Naive B cell (primary cell): ENCODE data around the gene TRMT11. TPM values are rescaled to one million over a fixed set of nuclear protein-coding genes. Genes with fewer than 3 reads are reported as not detected.
"Not testable (repeated sequence)": the region's sequence is repeated elsewhere in the genome, so short reads cannot be mapped to it uniquely, and the experiment has no call there.

Experiments used
- ATAC-seq, 2 donors: fragments of 150-1000 bp; cut with Tn5 transposase; 2 replicates each; pipeline ENCODE4 v1.10.0; 2021; ENCODE audit warnings: low read depth in 2 of 2, mild to moderate bottlenecking in 2 of 2, moderate library complexity in 2 of 2
- DNase-seq: peaks from one replicate; pipeline ENCODE4 v3.0.0; 2022
- H3K27ac Mint-ChIP-seq, 6 donors: one replicate each; pipeline ENCODE4 v1.8.0; 2020 to 2022; ENCODE audit warnings: mild to moderate bottlenecking in 6 of 6, mixed read lengths in 6 of 6, moderate library complexity in 5 of 6, inconsistent platforms in 2 of 6
- H3K27me3 Mint-ChIP-seq, 3 donors: one replicate each; pipeline ENCODE4 v1.8.0; 2021 to 2022; ENCODE audit warnings: mixed read lengths in 3 of 3, mild to moderate bottlenecking in 1 of 3
- H3K36me3 Mint-ChIP-seq, 2 donors: one replicate each; pipeline ENCODE4 v1.8.0; 2020 to 2022; ENCODE audit warnings: mixed read lengths in 2 of 2, inconsistent platforms in 1 of 2, mild to moderate bottlenecking in 1 of 2
- H3K4me1 Mint-ChIP-seq, 3 donors: one replicate each; pipeline ENCODE4 v1.8.0; 2020 to 2022; ENCODE audit warnings: mixed read lengths in 3 of 3, inconsistent platforms in 1 of 3, mild to moderate bottlenecking in 1 of 3, moderate library complexity in 1 of 3
- H3K4me3 Mint-ChIP-seq, 8 donors: one replicate each; pipeline ENCODE4 v1.8.0; 2020 to 2022; ENCODE audit warnings: mild to moderate bottlenecking in 8 of 8, mixed read lengths in 8 of 8, moderate library complexity in 8 of 8, inconsistent platforms in 2 of 8
- H3K9me3 Mint-ChIP-seq, 7 donors: one replicate each; pipeline ENCODE4 v1.8.0; 2020 to 2022; ENCODE audit warnings: mixed read lengths in 7 of 7, mild to moderate bottlenecking in 5 of 7, inconsistent platforms in 2 of 7, moderate library complexity in 1 of 7
- polyA plus RNA-seq, 6 donors: library from polyadenylated mRNA; unstranded; fragments of 300-500 nt; fragmentation: Illumina TruSeq; gene quantifications; one replicate each; pipeline ENCODE4 v1.2.3, GENCODE V29; 2021; ENCODE audit warnings: low read depth in 6 of 6

Gene TRMT11
- polyA plus RNA-seq, 6 donors from 2014 or later = 5.7 to 10.5 (median 8.9) TPM; not detected in 1

DNA sequence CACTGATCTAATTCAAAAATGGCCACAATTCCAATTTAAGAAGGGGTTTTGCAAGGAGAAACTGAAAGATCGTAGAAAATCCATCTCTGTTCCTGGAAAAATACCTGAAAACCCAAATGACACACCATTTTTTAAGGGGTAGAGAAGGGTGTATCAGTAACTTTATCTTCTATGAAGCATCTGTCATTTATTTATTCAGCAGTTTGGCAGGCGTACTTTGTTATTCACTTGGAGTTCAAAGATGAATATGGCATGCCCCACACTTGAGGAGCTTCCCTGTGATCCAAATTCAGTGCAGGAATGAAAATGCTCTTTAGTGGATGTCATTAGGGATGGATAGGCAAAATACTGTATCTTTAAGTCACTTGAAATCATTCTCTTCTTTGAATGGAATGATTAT is 22.5 kb upstream of the TRMT11 start:
- H3K27ac Mint-ChIP-seq = no peak overlapping the region

GRCh38 chr6:125966569-125966968 is 19.8 kb upstream of the TRMT11 start:
- no peak for ATAC-seq
- Mint-ChIP-seq H3K36me3 (peaks cover 10 to 16% of the 10 kb centered on the region in 2 donors), H3K4me3 (no peak overlapping the region), H3K27ac (peak overlapping the region in 3 of 6 donors; percentile 7 to 70 (median 43)), H3K27me3 (no peaks in the 10 kb centered on the region), H3K4me1 (peaks cover 30 to 56% (median 41%) of the 10 kb centered on the region in 3 donors), H3K9me3 (no peaks in the 10 kb centered on the region)
- DNase-seq = no peak

More for the DNA sequence above, 22.5 kb upstream of the TRMT11 start:
- Mint-ChIP-seq H3K9me3 (no peaks in the 10 kb centered on the region), H3K36me3 (peaks cover 10 to 12% of the 10 kb centered on the region in 2 donors), H3K4me1 (peaks cover 19 to 45% (median 37%) of the 10 kb centered on the region in 3 donors), H3K4me3 (no peak overlapping the region), H3K27me3 (no peaks in the 10 kb centered on the region)
- ATAC-seq (no peak), DNase-seq (no peak)

GRCh38 chr6:125968493-125968892 is 17.8 kb upstream of the TRMT11 start:
- Mint-ChIP-seq H3K4me3 (peak overlapping the region in 3 of 8 donors; percentile 2 to 67 (median 41)), H3K9me3 (no peaks in the 10 kb centered on the region), H3K36me3 (peaks cover 10 to 16% of the 10 kb centered on the region in 2 donors), H3K27me3 (no peaks in the 10 kb centered on the region), H3K4me1 (peaks cover 23 to 48% (median 32%) of the 10 kb centered on the region in 3 donors), H3K27ac (peak overlapping the region; percentile 12 to 85 (median 62))
- DNase-seq (no peak), ATAC-seq (peak in 1 of 2 donors; percentile 34)

DNA sequence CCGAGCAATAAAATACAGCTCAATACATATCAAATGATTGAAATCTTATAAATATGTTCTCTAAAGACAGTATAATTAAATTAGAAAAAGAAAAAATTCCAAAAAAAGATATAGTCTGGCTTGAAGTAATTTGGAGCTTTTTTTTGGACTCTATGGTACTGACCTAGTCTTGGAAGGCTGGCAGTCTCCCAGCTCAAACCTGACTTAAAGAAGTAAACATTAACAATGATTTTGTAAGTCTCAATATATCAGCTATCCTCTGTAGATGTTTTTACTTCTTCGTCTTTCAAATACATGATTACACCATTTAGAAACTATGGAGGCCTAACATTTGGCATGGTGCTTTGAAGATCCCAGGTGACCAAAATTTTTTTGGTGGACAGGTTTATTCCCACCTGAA is 15.6 kb upstream of the TRMT11 start:
- no peak for ATAC-seq
- DNase-seq = no peak
- Mint-ChIP-seq H3K9me3 (no peaks in the 10 kb centered on the region), H3K36me3 (peaks cover 10 to 16% of the 10 kb centered on the region in 2 donors), H3K27me3 (no peaks in the 10 kb centered on the region), H3K4me1 (peaks cover 25 to 35% (median 27%) of the 10 kb centered on the region in 3 donors), H3K4me3 (no peak overlapping the region), H3K27ac (peak overlapping the region in 1 of 6 donors; percentile 56)

- ATAC-seq, H3K27ac Mint-ChIP-seq, H3K9me3 Mint-ChIP-seq, H3K27me3 Mint-ChIP-seq, H3K4me3 Mint-ChIP-seq, DNase-seq: not testable (repeated sequence)
- peaks cover 8 to 16% of the 10 kb centered on the region in 2 donors for H3K36me3 Mint-ChIP-seq
- H3K4me1 Mint-ChIP-seq = peaks cover 21 to 26% (median 25%) of the 10 kb centered on the region in 3 donors
These were observed 13.9 kb upstream of the TRMT11 start for GRCh38 chr6:125972478-125972877.

GRCh38 chr6:125974214-125974866 is 12.0 kb upstream of the TRMT11 start:
- no peaks in the 10 kb centered on the region for H3K9me3 Mint-ChIP-seq
- peaks cover 6 to 11% (median 9%) of the 10 kb centered on the region in 3 donors for H3K4me1 Mint-ChIP-seq
- peak overlapping the region in 2 of 6 donors; percentile 26 to 43 for H3K27ac Mint-ChIP-seq
- peaks cover 0 to 8% of the 10 kb centered on the region in 2 donors for H3K36me3 Mint-ChIP-seq
- DNase-seq = peak; percentile 35
- H3K27me3 Mint-ChIP-seq = no peaks in the 10 kb centered on the region
- peak; percentile 69 to 73 for ATAC-seq
- H3K4me3 Mint-ChIP-seq = peak overlapping the region in 2 of 8 donors; percentile 26 to 30

DNA sequence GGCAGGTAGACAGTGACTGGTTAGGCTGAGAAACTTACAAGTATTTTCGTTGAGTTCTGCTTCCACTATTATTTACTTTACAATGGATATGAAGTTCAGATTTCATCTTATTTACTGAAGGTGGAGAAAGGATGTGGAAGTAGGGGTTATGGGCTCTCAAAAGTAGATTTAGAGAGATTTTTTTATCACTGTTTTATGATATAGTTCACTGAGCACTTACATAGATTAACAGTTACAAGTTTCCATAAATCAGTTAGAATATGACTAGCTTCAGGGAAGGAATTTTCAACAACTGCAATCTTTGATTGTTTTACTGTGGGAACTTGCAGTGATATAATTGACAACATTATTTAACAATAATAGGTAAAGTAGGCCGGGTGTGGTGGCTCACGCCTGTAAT is 7.2 kb upstream of the TRMT11 start:
- Mint-ChIP-seq H3K27ac (no peak overlapping the region), H3K27me3 (no peaks in the 10 kb centered on the region), H3K36me3 (peaks cover 0 to 8% of the 10 kb centered on the region in 2 donors), H3K4me1 (peaks cover 0 to 5% (median 4%) of the 10 kb centered on the region in 3 donors), H3K4me3 (no peak overlapping the region), H3K9me3 (no peaks in the 10 kb centered on the region)
- DNase-seq (no peak), ATAC-seq (no peak)

DNA sequence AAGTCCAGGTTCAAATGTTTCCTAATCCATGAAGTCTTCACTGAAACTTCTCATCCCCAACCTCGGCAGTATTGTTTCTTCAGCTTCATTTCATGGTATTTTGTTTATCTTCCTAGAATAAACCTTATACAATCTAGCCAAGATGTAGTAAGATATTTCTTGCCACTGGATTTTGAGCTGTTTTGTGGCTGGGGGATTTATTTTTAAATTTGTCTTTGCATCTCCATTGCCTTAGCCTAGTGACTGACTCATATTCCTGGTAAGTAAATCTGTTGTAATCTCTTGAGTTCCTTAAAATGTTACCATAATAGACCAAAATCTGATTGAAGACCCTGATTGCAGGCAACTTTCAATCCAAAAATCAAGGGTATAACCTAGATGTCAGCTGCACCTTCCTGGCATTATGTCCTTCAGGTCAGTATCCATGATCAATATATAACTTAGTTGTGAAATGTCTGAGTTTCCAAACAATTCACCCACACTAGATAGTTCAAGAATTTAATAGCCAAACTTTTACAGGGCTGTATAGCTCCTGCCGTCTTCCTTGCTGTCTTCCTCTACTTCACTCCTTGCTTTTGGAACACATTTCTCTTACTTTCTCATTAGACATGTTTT is 4.7 kb upstream of the TRMT11 start:
- H3K4me1 Mint-ChIP-seq = no peaks in the 10 kb centered on the region
- DNase-seq (no peak), ATAC-seq (no peak)
- peaks cover 0 to 8% of the 10 kb centered on the region in 2 donors for H3K36me3 Mint-ChIP-seq
- no peak overlapping the region for H3K4me3 Mint-ChIP-seq
- H3K27ac Mint-ChIP-seq = no peak overlapping the region
- H3K27me3 Mint-ChIP-seq = no peaks in the 10 kb centered on the region
- H3K9me3 Mint-ChIP-seq = no peaks in the 10 kb centered on the region

DNA sequence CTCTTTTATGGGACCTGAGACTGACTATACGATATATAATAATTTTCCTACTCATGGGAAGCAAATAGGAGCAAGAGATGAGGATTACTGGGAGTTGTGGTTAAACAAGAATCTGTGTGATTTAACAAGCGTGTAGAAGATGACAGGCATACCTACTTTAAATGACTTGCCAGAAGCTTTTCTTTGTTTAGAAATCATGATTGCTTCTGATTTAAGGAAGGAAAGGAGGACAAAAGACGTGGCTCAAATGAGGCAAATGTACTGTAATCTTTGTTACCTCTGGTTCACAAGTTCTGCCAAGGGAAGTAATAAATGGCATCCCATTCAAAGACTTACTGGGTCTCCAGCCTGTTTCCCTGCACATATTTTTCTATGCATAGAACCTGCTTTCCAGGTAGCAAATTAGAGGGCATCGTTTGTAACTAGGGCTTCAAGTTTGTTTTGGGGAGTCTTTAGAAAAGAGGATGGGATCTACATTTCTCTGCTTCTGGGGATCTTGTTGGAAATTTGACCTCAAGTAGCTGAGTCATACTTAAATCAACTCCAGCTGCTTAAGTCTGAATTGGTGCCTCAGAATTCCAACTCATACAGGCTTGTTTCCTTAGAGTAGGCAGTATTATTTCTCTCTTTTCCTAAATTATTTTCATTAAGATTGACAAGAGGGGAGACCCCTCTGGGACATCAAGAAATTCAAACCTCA is 2.9 kb upstream of the TRMT11 start:
- Mint-ChIP-seq H3K4me1 (no peaks in the 10 kb centered on the region), H3K27ac (no peak overlapping the region), H3K36me3 (peaks cover 0 to 7% of the 10 kb centered on the region in 2 donors), H3K4me3 (no peak overlapping the region), H3K9me3 (no peaks in the 10 kb centered on the region), H3K27me3 (no peaks in the 10 kb centered on the region)
- DNase-seq (no peak), ATAC-seq (no peak)

- Mint-ChIP-seq H3K4me1 (no peaks in the 10 kb centered on the region), H3K9me3 (no peaks in the 10 kb centered on the region), H3K36me3 (no peaks in the 10 kb centered on the region), H3K4me3 (peak overlapping the region in 1 of 8 donors; percentile 2), H3K27ac (no peak overlapping the region), H3K27me3 (no peaks in the 10 kb centered on the region)
- no peak for DNase-seq
- no peak for ATAC-seq
These were observed 2.0 kb upstream of the TRMT11 start for GRCh38 chr6:125984311-125984710.

DNA sequence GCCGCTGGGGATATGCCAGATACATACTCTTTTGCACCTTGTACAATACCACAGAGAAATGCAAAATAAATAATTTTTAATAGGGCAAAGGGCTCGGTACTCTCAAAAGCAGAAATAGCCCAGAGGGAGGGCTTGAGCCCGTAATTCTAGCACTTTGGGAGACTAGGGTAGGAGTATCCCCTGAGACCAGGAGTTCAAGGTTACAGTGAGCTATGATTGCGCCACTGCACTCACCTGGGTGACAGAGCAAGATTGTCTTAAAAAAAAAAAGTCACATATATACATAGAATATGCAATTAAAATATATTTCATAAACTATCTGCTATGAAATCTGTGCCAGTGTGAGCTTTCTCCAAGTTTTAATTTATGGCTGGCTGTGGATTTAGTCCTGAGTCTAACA is 818 bp upstream of the TRMT11 start:
- Mint-ChIP-seq H3K27ac (no peak overlapping the region), H3K4me1 (peaks cover 0 to 6% (median 0%) of the 10 kb centered on the region in 3 donors), H3K36me3 (no peaks in the 10 kb centered on the region), H3K4me3 (peak overlapping the region in 3 of 8 donors; percentile 6 to 77 (median 30)), H3K27me3 (no peaks in the 10 kb centered on the region), H3K9me3 (no peaks in the 10 kb centered on the region)
- ATAC-seq (no peak), DNase-seq (no peak)

GRCh38 chr6:125985979-125986300 is 400 bp upstream of the TRMT11 start:
- DNase-seq = no peak
- Mint-ChIP-seq H3K36me3 (no peaks in the 10 kb centered on the region), H3K4me1 (peaks cover 0 to 6% (median 0%) of the 10 kb centered on the region in 3 donors), H3K27me3 (no peaks in the 10 kb centered on the region), H3K9me3 (no peaks in the 10 kb centered on the region), H3K27ac (no peak overlapping the region), H3K4me3 (no peak overlapping the region)
- no peak for ATAC-seq

- Mint-ChIP-seq H3K27ac (no peak overlapping the region), H3K36me3 (no peaks in the 10 kb centered on the region), H3K9me3 (no peaks in the 10 kb centered on the region), H3K4me1 (peaks cover 0 to 6% (median 0%) of the 10 kb centered on the region in 3 donors), H3K4me3 (no peak overlapping the region), H3K27me3 (no peaks in the 10 kb centered on the region)
- ATAC-seq (peak; percentile 6 to 15), DNase-seq (no peak)
These were observed 782 bp downstream of the TRMT11 start for GRCh38 chr6:125987026-125987617.
